BLaER1 treated with 17β-estradiol and CSF1 and Interleukin-3, amounts not matched to agents 10 nM and 100 nM (cell line): ENCODE results near the gene LSM12.
A peak's percentile ranks its signal among the peaks of the same experiment; 100 is the strongest.

Experiments
- H3K27ac ChIP-seq, 11 experiments: shearing (Covaris generic); formaldehyde crosslinking; 2 replicates each; pipeline ENCODE4 v1.8.1; 2022
- H3K27me3 ChIP-seq, 11 experiments: shearing (Covaris generic); formaldehyde crosslinking; 2 replicates each; pipeline ENCODE4 v1.8.1; 2022
- H3K36me3 ChIP-seq, 11 experiments: shearing (Covaris generic); formaldehyde crosslinking; 2 replicates each; pipeline ENCODE4 v1.8.1; 2022
- H3K4me1 ChIP-seq, 10 experiments: shearing (Covaris generic); formaldehyde crosslinking; 2 replicates each; pipeline ENCODE4 v1.8.1; 2022
- H3K4me2 ChIP-seq, 11 experiments: shearing (Covaris generic); formaldehyde crosslinking; 2 replicates each; pipeline ENCODE4 v1.8.1; 2022
- H3K4me3 ChIP-seq, 10 experiments: shearing (Covaris generic); formaldehyde crosslinking; 2 replicates each; pipeline ENCODE4 v1.8.1; 2022
- H3K9ac ChIP-seq, 11 experiments: shearing (Covaris generic); formaldehyde crosslinking; 2 replicates each; pipeline ENCODE4 v1.8.1; 2022
- H3K9me3 ChIP-seq, 11 experiments: shearing (Covaris generic); formaldehyde crosslinking; replicated peaks in 1 of 11; 2 replicates each; pipeline ENCODE4 v1.8.1; 2022
- H4K20me1 ChIP-seq, 11 experiments: shearing (Covaris generic); formaldehyde crosslinking; 2 replicates each; pipeline ENCODE4 v1.8.1; 2022
- Cebpa-rat ChIP-seq, 11 experiments: shearing (Covaris generic); IDR thresholded peaks; 2 replicates each; pipeline ENCODE4 v1.8.1; 2022

The LSM12 gene

GRCh38 chr17:44066204-44066930 lies at the start of gene LSM12:
Gene LSM12 (minus strand): TSS chr17:44066671. CDS start chr17:44066587, 84 bp downstream.
- H3K9me3 ChIP-seq: no peaks in the 10 kb centered on the region
- H3K9ac ChIP-seq: peak within 1 kb of the TSS; percentile 92 to 99 (median 95)
- H3K4me2 ChIP-seq: peak within 1 kb of the TSS; percentile 86 to 97 (median 94)
- H3K36me3 ChIP-seq: peaks cover 26 to 39% (median 36%) of the 10 kb centered on the region in 11 experiments
- H3K27me3 ChIP-seq: no peaks in the 10 kb centered on the region
- H3K4me1 ChIP-seq: peaks cover 41 to 70% (median 49%) of the 10 kb centered on the region in 10 experiments
- H4K20me1 ChIP-seq: peaks cover 40 to 48% (median 44%) of the 10 kb centered on the region in 11 experiments; a peak in 20 of 22 replicates
- H3K4me3 ChIP-seq: peak within 1 kb of the TSS; percentile 72 to 92 (median 84)
- TF ChIP-seq Cebpa-rat (IDR thresholded peaks at IDR 0.05): peak in 6 of 11 experiments; percentile 9 to 60 (median 30); a peak in 6 of 22 replicates
- peak within 1 kb of the TSS; percentile 82 to 98 (median 94) for H3K27ac ChIP-seq

DNA sequence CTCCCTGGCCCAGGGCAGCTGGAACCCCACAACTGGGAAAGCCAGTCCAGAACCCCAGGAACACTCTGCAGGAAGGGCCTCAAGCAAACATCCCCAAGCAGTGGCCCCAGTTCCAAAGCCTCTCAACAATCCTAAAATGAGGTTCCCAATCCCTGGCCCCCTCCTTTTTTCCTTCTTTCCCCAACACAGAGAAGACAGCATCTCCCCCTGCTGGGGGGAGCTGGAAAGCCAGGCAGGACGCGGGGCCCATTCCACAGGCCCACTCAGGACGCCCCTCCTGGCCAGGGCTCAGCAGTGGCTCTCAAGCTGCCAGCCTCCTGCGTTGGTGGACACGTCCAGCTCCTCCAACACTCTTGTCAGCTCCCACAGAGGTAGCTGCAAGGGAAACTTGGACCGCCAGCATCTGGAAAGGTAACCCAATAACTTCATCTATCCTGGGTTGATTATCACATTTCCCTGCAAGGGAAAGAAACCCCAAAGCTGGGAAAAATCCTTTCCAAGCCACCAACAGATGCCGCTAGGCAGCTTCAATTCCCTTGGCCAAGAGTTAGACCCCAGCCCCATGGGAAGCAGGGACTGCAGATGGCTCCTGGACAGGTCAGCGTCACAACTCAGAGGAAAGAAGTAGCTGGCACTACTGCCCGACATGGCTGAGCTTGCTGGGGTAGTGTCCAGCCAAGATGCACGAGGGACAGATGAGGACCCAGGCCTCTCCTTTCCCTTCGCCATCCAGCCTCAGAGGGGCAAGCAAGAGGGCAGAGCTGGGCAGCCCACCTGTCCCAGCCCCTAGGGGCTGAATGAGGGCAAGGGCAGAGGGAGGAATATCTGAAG lies 49.3 kb upstream of the LSM12 start:
- Histone ChIP-seq H3K27me3 (no peaks in the 10 kb centered on the region), H3K9ac (peak overlapping the region in 10 of 11 experiments; percentile 21 to 75 (median 43); a peak in 18 of 22 replicates), H3K4me1 (peaks cover 56 to 99% (median 94%) of the 10 kb centered on the region in 10 experiments), H3K9me3 (no peaks in the 10 kb centered on the region), H3K36me3 (peaks cover 0 to 38% (median 17%) of the 10 kb centered on the region in 11 experiments; a peak in 13 of 22 replicates), H3K4me2 (peak overlapping the region; percentile 96 to 100 (median 99)), H3K27ac (peak overlapping the region in 8 of 11 experiments; percentile 5 to 79 (median 58); a peak in 15 of 22 replicates), H4K20me1 (peaks cover 39 to 100% (median 86%) of the 10 kb centered on the region in 11 experiments; a peak in 20 of 22 replicates), H3K4me3 (peak overlapping the region in 1 of 10 experiments; percentile 19; a peak in 2 of 20 replicates)
- no peak for TF ChIP-seq Cebpa-rat (IDR thresholded peaks at IDR 0.05)

GRCh38 chr17:44113868-44114840 lies 47.7 kb upstream of the LSM12 start:
- no peak for TF ChIP-seq Cebpa-rat (IDR thresholded peaks at IDR 0.05)
- Histone ChIP-seq H3K27me3 (no peaks in the 10 kb centered on the region), H3K9ac (peak overlapping the region in 4 of 11 experiments; percentile 7 to 75 (median 44); a peak in 6 of 22 replicates), H3K4me3 (no peak overlapping the region; a peak in 1 of 20 replicates), H3K4me1 (peaks cover 72 to 100% (median 98%) of the 10 kb centered on the region in 10 experiments), H3K9me3 (no peaks in the 10 kb centered on the region), H3K36me3 (peaks cover 0 to 38% (median 16%) of the 10 kb centered on the region in 11 experiments; a peak in 12 of 22 replicates), H3K27ac (peak overlapping the region in 6 of 11 experiments; percentile 17 to 79 (median 53); a peak in 7 of 22 replicates), H4K20me1 (peaks cover 45 to 100% (median 86%) of the 10 kb centered on the region in 11 experiments; a peak in 20 of 22 replicates), H3K4me2 (peak overlapping the region; percentile 96 to 100 (median 99))

GRCh38 chr17:44113382-44113781 lies 46.9 kb upstream of the LSM12 start:
- Histone ChIP-seq H3K9ac (peak overlapping the region in 7 of 11 experiments; percentile 3 to 84 (median 75); a peak in 10 of 22 replicates), H3K4me2 (peak overlapping the region; percentile 96 to 100 (median 99)), H3K4me3 (no peak overlapping the region; a peak in 1 of 20 replicates), H3K9me3 (no peaks in the 10 kb centered on the region), H3K27me3 (no peaks in the 10 kb centered on the region), H3K36me3 (peaks cover 0 to 38% (median 16%) of the 10 kb centered on the region in 11 experiments; a peak in 12 of 22 replicates), H3K27ac (peak overlapping the region in 8 of 11 experiments; percentile 13 to 79 (median 74); a peak in 10 of 22 replicates), H3K4me1 (peaks cover 80 to 100% (median 99%) of the 10 kb centered on the region in 10 experiments), H4K20me1 (peaks cover 43 to 100% (median 86%) of the 10 kb centered on the region in 11 experiments; a peak in 19 of 22 replicates)
- no peak for TF ChIP-seq Cebpa-rat (IDR thresholded peaks at IDR 0.05)

DNA sequence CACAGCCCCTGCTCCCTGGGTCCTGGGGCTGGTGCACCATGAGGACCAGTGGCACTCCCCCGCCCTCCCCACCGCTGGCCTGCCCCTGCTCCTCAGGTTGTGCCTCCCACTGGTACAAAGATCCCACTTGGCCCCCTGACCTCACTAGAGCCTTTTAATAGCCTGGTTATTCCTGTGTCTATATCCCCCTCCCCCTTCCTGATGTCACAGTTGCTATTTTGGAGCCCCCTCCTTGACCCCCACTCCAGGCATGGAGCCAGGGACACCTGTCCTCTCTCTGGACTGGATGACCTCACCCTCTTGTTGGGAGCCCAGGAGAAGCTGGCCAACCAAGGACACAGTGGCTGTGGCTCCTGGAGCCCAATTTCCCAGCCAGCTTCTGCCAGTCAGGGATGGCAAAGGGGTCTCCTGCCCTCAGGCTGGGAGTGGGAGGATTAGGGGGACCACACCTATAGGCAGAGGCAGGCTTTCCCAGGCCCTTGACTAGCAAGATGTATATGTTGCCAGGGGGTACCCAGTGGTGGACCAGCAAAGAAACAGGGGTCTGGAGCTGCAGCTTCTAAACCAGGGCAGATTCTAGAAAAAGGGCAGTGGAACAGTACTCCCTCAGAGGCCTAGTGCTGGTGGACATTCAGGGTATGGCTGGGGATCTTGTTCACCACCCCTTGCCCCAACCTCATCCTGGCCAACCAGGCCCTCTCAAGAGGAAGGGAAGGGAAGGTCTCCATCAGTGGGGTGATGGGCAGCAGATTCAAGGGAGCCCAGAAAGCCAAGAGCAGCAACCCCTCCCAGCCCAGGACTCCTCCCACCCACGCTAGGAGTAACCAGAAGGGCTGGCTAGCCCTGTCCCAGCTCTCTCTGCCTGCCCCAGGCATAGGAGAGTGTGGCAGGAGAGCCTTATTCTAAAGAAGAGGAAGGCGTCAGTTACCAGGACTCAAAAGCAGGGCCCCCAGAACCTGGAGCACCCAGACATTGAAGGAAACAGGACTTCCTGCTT lies 46.1 kb upstream of the LSM12 start:
- H3K36me3 ChIP-seq: peaks cover 0 to 33% (median 15%) of the 10 kb centered on the region in 11 experiments; a peak in 12 of 22 replicates
- H4K20me1 ChIP-seq: peaks cover 36 to 100% (median 86%) of the 10 kb centered on the region in 11 experiments; a peak in 19 of 22 replicates
- H3K4me2 ChIP-seq: peak overlapping the region; percentile 96 to 100 (median 99)
- H3K27me3 ChIP-seq: no peaks in the 10 kb centered on the region
- peak overlapping the region in 10 of 11 experiments; percentile 3 to 84 (median 60); a peak in 14 of 22 replicates for H3K9ac ChIP-seq
- H3K9me3 ChIP-seq: no peaks in the 10 kb centered on the region
- TF ChIP-seq Cebpa-rat (IDR thresholded peaks at IDR 0.05): no peak
- H3K4me1 ChIP-seq: peaks cover 87 to 100% (median 99%) of the 10 kb centered on the region in 10 experiments
- H3K4me3 ChIP-seq: peak overlapping the region in 2 of 10 experiments; percentile 63 to 72; a peak in 2 of 20 replicates
- peak overlapping the region in 10 of 11 experiments; percentile 2 to 79 (median 72); a peak in 17 of 22 replicates for H3K27ac ChIP-seq

GRCh38 chr17:44111777-44112176 lies 45.3 kb upstream of the LSM12 start:
- no peak for TF ChIP-seq Cebpa-rat (IDR thresholded peaks at IDR 0.05)
- H3K9me3 ChIP-seq: no peaks in the 10 kb centered on the region
- peak overlapping the region in 10 of 11 experiments; percentile 53 to 79 (median 74); a peak in 18 of 22 replicates for H3K27ac ChIP-seq
- peak overlapping the region in 6 of 10 experiments; percentile 50 to 73 (median 64); a peak in 7 of 20 replicates for H3K4me3 ChIP-seq
- no peaks in the 10 kb centered on the region for H3K27me3 ChIP-seq
- peaks cover 33 to 100% (median 84%) of the 10 kb centered on the region in 11 experiments; a peak in 19 of 22 replicates for H4K20me1 ChIP-seq
- peaks cover 87 to 100% (median 99%) of the 10 kb centered on the region in 10 experiments for H3K4me1 ChIP-seq
- peaks cover 0 to 26% (median 11%) of the 10 kb centered on the region in 11 experiments; a peak in 11 of 22 replicates for H3K36me3 ChIP-seq
- peak overlapping the region; percentile 27 to 84 (median 74); a peak in 16 of 22 replicates for H3K9ac ChIP-seq
- H3K4me2 ChIP-seq: peak overlapping the region; percentile 96 to 100 (median 99)
